Spleen (tissue), 11 donors: ENCODE results near the gene PARN. TPM values are rescaled to one million over a fixed set of nuclear protein-coding genes. Genes with fewer than 3 reads are reported as not detected.
A peak's percentile ranks its signal among the peaks of the same experiment; 100 is the strongest.
"Not testable (repeated sequence)": the region's sequence is repeated elsewhere in the genome, so short reads cannot be mapped to it uniquely, and the experiment has no call there.

Experiments
- DNase-seq: peaks from one replicate; pipeline ENCODE4 v3.0.0-alpha.2; 2020
- H3K27ac ChIP-seq, 8 donors: fragments of 200-600 bp; sonication (generic) in 7 of 8; 1 replicate in 4 of 8; 2 replicates in 4 of 8; pipeline versions ENCODE4 v1.5.0 to v1.8.0; 2016 to 2021; ENCODE audit warnings: inconsistent platforms in 4 of 8, mild to moderate bottlenecking in 4 of 8, moderate library complexity in 1 of 8
- H3K27me3 ChIP-seq, 7 donors: fragments of 200-600 bp; sonication (generic) in 6 of 7; replicated peaks in 1 of 7; 1 replicate in 4 of 7; 2 replicates in 3 of 7; pipeline versions ENCODE4 v1.5.0 to v1.8.0; 2016 to 2021; ENCODE audit warnings: inconsistent platforms in 3 of 7, mild to moderate bottlenecking in 1 of 7
- H3K36me3 ChIP-seq, 6 donors: fragments of 200-600 bp; sonication (generic) in 5 of 6; 1 replicate in 4 of 6; 2 replicates in 2 of 6; pipeline versions ENCODE4 v1.5.0 to v1.8.0; 2016 to 2021; ENCODE audit warnings: inconsistent platforms in 2 of 6
- H3K4me1 ChIP-seq, 6 donors: fragments of 200-600 bp; sonication (generic) in 5 of 6; 1 replicate in 3 of 6; 2 replicates in 3 of 6; pipeline versions ENCODE4 v1.5.0 to v1.8.0; 2016 to 2021; ENCODE audit warnings: inconsistent platforms in 3 of 6
- H3K4me3 ChIP-seq, 8 donors: fragments of 200-600 bp; sonication (generic) in 7 of 8; 1 replicate in 4 of 8; 2 replicates in 4 of 8; pipeline versions ENCODE4 v1.5.0 to v1.8.0; 2016 to 2021; ENCODE audit warnings: inconsistent platforms in 4 of 8, mild to moderate bottlenecking in 4 of 8, moderate library complexity in 2 of 8
- H3K9me3 ChIP-seq, 8 donors: fragments of 200-600 bp; sonication (generic) in 7 of 8; 1 replicate in 4 of 8; 2 replicates in 4 of 8; pipeline versions ENCODE4 v1.5.0 to v1.8.0; 2016 to 2021; ENCODE audit warnings: inconsistent platforms in 4 of 8
- CTCF ChIP-seq, 11 experiments: fragments of 200-600 bp in 7 of 11; fragments of 450-650 bp in 4 of 11; sonication (generic) in 4 of 11; IDR thresholded peaks in 8 of 11; conservative IDR thresholded peaks in 3 of 11; 1 replicate in 7 of 11; 2 replicates in 4 of 11; pipeline versions ENCODE4 v1.4.0 to v1.8.0; 2016 to 2021; ENCODE audit warnings: antibody characterized with exemption in 11 of 11, inconsistent platforms in 4 of 11, mild to moderate bottlenecking in 1 of 11
- POLR2A ChIP-seq, 3 donors: fragments of 450-650 bp; IDR thresholded peaks; one replicate each; pipeline ENCODE4 v1.5.1; 2017; ENCODE audit warnings: antibody characterized with exemption in 3 of 3, mild to moderate bottlenecking in 1 of 3
- POLR2AphosphoS5 ChIP-seq, 3 donors: sonication (generic); formaldehyde crosslinking; IDR thresholded peaks; one replicate each; pipeline ENCODE4 v1.5.1; 2017; ENCODE audit warnings: antibody characterized with exemption in 3 of 3
- WGBS, 5 donors: extraction: QIAGEN DNeasy Blood & Tissue Kit in 3 of 5; methylation state at CpG; one replicate each; pipeline versions ENCODE4 v1.1.5 to v1.1.7; 2013 to 2018; 5-methylcytosine and 5-hydroxymethylcytosine counted together
- intact Hi-C: fragments of 100-400 bp; cut with DNase I; formaldehyde crosslinking; loops from one replicate; pipeline ENCODE4 v1.15.0; 2023; ENCODE audit warnings: low total_unique reads
- polyA plus RNA-seq, 3 donors: library from polyadenylated mRNA; stranded (reverse); fragments of 200-250 nt; gene quantifications; one replicate each; pipeline ENCODE4 v1.2.1, GENCODE V29; 2013
- total RNA-seq, 7 donors: library from RNA; depleted of rRNA in 3 of 7; stranded (reverse); fragments of >200 nt in 3 of 7; fragmentation: NEBNext Ultra II Directional in 4 of 7; extraction: Animal tissue kit (Norgen Biotek cat#: 25700) in 4 of 7; gene quantifications; one replicate each; pipeline versions ENCODE4 v1.1.0 to v1.2.1, GENCODE V29; 2016 to 2021
- donor health status: healthy with polysubstance abuse.
- donor health status: DM: no; HTN: no; CAD: no; lungs with moderate emphysema.
- donor health status: DM: no; HTN: no; CAD: no.
- donor health status: Bipolar disorder and iron deficiency.
- donor health status: healthy.
- donor health status: DM: no; HTN: no; CAD: no.
- donor health status: DM: yes; HTN: yes; CAD: no.

PARN gene
- total and polyA plus RNA-seq, 10 donors, result 10.3 to 49.0 (median 35.6) TPM

- TF ChIP-seq POLR2AphosphoS5 (IDR thresholded peaks at IDR 0.05) (no peak), CTCF (IDR thresholded peaks at IDR 0.05 in 8 of 11, conservative IDR thresholded peaks at IDR 0.05 in 3 of 11) (no peak), POLR2A (IDR thresholded peaks at IDR 0.05) (no peak)
- DNase-seq, result no peak
- WGBS, 5 donors, result 43 to 62% (median 53%) methylated on average over 20 to 43 of the region's 43 CpGs
- intact Hi-C loops, result no loop called here
- Histone ChIP-seq H3K27ac (peak overlapping the region in 3 of 8 donors; percentile 26 to 56 (median 55)), H3K4me3 (no peak overlapping the region), H3K4me1 (peaks cover 0 to 8% (median 0%) of the 10 kb centered on the region in 6 donors), H3K36me3 (no peaks in the 10 kb centered on the region), H3K27me3 (no peaks in the 10 kb centered on the region), H3K9me3 (no peaks in the 10 kb centered on the region)
Observed at GRCh38 chr16:14405611-14406537, 224.2 kb downstream of the PARN start.

GRCh38 chr16:14403001-14403389 is 227.1 kb downstream of the PARN start:
- DNase-seq, H3K27ac ChIP-seq, intact Hi-C loops, H3K27me3 ChIP-seq, H3K9me3 ChIP-seq, H3K36me3 ChIP-seq, H3K4me3 ChIP-seq: not testable (repeated sequence)
- peaks cover 0 to 17% (median 0%) of the 10 kb centered on the region in 6 donors for H3K4me1 ChIP-seq
- WGBS, 5 donors, result 81 to 89% (median 85%) methylated on average over 7 to 8 of the region's 8 CpGs

- Histone ChIP-seq H3K27ac (peak overlapping the region in 2 of 8 donors; percentile 31 to 38), H3K4me1 (peaks cover 0 to 17% (median 0%) of the 10 kb centered on the region in 6 donors)
- DNase-seq, H3K27me3 ChIP-seq, H3K4me3 ChIP-seq, intact Hi-C loops, H3K9me3 ChIP-seq, H3K36me3 ChIP-seq: not testable (repeated sequence)
- WGBS, 5 donors, result 85 to 91% (median 91%) methylated on average over 15 of the region's 15 CpGs
Observed at GRCh38 chr16:14402114-14403000, 227.7 kb downstream of the PARN start.

GRCh38 chr16:14401711-14402061 is 228.4 kb downstream of the PARN start:
- DNase-seq, H3K36me3 ChIP-seq, H3K4me3 ChIP-seq, H3K27me3 ChIP-seq, intact Hi-C loops, H3K9me3 ChIP-seq: not testable (repeated sequence)
- H3K4me1 ChIP-seq, result peaks cover 0 to 17% (median 0%) of the 10 kb centered on the region in 6 donors
- peak overlapping the region in 2 of 8 donors; percentile 31 to 38 for H3K27ac ChIP-seq
- 25 to 77% (median 64%) methylated on average over 1 to 8 of the region's 8 CpGs for WGBS, 5 donors

GRCh38 chr16:14400978-14401710 is 228.9 kb downstream of the PARN start:
- H3K27me3 ChIP-seq, H3K36me3 ChIP-seq, H3K9me3 ChIP-seq, DNase-seq, intact Hi-C loops, H3K4me3 ChIP-seq: not testable (repeated sequence)
- TF ChIP-seq POLR2AphosphoS5 (IDR thresholded peaks at IDR 0.05), result peak in 1 of 3 donors; percentile 44
- 62 to 78% (median 72%) methylated on average over 11 to 12 of the region's 12 CpGs for WGBS, 5 donors
- H3K27ac ChIP-seq, result peak overlapping the region in 2 of 8 donors; percentile 31 to 38
- H3K4me1 ChIP-seq, result peaks cover 0 to 17% (median 0%) of the 10 kb centered on the region in 6 donors
